GM21786 (cell line): Measurements from ENCODE around the gene ATG9A.

Source experiments
- ATAC-seq: cut with Tn5 transposase; IDR thresholded peaks from one replicate; pipeline ENCODE4 v1.9.1; 2021; ENCODE audit not compliant: unreplicated experiment

Gene ATG9A

DNA sequence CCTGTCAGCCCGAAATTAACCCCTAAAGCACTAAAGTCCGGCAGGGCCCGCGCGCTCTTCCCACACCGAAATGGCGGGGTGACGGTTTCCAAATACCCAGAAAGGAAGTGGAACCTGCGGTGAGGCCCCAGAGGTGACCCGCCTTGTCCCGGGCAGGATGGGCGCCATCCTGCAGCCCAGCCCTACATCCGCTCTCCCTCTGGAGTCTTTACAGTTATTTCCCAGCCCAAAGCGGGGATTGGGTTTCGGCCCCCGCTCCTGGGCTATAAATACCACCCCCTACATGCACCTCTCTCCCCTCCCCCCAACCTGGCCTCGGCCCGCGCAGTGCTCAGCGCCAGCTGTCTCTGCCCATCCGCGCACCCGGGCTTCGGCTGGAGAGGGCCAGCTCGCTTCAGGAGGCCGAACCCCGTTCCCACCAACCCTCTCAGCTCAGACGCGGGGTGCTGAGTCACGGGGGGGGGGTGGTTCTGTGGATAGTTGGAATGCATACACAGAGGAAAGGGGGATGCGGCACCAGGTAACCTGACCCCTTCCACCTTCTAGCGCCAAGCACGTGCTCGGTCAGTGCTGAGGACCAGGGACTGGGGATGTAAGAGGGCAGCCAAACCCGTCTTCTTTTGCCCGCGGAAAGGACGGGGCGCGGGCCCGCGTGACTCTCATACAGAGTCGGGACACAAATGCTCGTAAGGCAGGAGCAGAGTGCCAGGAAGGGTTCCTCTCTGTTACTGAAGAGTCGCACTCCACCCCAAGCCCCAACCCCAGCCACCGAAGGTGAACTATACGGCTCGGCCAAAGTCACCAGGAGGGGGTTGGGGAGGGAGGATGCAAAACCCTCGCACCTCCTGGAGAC lies 23.7 kb upstream of the ATG9A start, which contains the start of gene TUBA4B:
Gene TUBA4B (plus strand): TSS at position 344 of the 853 bp plus-strand sequence. CDS start 165 bp downstream, at position 509.
- ATAC-seq, result peak; percentile 0

DNA sequence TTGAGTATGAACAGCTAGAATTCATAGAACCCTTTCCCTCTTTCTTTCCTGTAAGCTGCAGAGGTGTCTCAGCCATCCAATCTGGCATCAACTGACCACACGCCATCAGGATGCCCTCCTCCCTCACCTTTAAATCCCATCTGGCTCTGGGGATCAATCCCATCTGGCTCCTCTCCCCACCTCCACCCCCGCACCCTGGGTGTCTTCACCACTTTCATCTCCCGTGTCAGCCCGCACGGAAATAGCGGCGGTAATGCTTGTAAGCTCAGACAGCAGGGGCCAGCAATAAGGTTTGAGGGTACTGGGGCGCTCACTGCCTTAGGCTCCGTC lies 23.1 kb upstream of the ATG9A start:
- ATAC-seq, result no peak

DNA sequence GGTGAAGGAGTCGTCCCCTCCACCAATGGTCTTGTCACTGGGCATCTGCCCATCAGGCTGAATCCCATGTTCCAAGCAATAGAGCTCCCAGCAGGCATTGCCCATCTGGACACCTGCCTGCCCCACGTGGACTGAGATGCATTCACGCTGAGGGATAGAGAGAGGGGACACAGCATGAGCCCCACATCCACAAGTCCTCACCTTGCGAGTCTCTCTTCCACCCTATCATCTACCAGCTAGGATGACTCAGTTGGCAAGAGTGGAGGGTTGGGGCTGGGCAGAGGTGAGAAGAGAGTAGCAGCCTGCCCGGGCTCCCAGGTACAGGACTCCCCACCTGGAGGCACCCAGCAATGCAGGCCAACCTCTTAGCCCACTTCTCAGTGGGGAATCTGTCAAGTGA lies 22.6 kb upstream of the ATG9A start:
- ATAC-seq, result no peak

DNA sequence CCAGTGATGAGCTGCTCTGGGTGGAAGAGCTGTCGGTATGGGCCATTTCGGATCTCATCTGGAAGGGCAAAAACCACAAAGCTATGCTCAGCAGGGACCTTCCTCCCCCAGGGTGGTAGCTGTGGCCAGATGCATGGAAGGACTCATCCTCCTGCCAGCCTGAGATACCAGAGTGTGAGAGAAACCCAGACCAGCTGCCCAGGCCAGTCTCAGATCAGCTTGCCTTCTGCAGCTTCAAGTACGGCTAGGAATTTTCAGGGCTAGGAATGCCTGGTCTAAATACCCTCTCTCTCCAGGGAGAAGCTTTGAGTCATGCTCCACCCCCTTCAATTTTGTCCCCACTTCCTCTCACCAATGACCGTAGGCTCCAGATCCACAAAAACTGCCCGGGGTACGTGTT lies 22.2 kb upstream of the ATG9A start:
- ATAC-seq, result no peak

DNA sequence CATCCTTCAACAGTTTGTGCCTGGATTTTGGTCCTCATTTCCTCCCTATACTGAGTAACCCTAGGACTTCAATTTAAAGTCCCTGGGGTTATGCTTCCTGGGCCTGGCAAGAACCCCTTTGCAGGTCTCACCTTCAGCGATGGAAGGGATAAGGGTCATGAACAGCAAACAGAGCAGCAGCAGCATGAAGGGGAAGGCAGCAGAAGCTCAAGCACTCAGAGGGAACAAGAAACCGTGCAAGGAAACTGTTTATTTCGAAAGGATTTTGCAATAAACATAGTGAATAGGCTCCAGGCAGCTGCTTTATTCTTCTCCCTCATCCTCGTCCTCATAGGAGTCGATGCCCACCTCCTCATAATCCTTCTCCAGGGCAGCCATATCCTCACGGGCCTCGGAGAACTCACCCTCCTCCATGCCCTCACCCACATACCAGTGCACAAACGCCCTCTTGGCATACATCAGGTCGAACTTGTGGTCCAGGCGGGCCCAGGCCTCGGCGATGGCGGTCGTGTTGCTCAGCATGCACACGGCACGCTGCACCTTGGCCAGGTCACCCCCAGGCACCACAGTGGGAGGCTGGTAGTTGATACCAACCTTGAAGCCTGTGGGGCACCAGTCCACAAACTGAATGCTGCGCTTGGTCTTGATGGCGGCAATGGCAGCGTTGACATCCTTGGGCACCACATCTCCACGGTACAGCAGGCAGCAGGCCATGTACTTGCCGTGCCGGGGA lies 20.8 kb upstream of the ATG9A start:
- no peak for ATAC-seq

DNA sequence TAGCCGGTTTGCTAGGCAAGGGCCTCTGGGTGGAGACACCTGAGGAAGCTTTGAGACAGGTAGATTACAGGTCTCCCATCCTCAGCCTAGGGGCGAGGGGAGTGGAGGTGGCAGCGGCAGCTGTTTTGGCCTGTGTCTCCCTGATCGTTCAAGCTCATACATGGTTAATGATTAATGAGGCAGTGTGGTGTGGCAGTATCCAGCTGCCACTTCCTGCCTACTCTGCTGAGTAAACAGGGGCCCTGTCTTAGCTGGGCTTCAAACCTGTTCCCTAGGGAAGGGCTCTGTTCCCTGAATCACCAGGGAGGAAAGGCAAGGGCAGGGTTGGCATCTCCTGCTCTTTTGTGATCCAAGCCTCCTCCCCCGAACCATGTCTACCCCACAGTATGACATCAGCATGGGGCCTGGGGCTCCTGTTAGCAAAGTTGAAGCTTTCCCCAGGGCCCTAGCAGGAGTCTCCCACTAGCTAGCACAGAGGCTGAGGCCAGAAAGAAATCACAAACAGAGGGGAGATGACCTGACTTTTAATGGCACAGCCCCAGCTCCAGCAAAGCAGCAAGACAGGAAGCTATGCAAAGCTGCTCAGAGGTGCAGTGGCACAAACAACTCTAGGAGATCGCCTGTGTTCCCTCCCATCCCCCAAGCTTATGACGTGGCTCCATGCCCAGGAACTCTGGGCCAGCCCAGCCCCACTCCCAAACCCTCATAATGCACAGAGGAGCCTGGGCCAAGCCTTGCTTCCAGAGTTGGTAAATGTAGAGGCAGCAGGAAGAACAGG lies 20.0 kb upstream of the ATG9A start:
- ATAC-seq, result peak; percentile 47

DNA sequence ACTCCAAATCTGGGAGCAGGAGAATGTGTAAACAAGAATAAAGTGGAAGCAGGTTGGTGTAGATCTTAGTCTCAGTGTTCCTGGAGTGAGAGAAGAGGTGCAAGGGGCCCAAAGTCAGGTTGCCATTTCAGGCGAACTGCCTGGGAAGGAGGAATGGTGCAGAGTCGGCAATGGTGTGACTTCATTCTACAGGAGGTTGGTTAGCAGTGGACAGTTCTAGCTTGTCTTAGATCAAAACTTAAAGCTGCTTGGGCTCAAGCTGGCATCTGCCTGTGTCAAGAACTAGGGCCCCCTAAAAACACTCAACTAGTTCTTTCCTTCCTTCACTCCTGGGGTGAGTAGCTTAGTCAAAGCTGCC lies 19.4 kb upstream of the ATG9A start:
- ATAC-seq, result no peak

DNA sequence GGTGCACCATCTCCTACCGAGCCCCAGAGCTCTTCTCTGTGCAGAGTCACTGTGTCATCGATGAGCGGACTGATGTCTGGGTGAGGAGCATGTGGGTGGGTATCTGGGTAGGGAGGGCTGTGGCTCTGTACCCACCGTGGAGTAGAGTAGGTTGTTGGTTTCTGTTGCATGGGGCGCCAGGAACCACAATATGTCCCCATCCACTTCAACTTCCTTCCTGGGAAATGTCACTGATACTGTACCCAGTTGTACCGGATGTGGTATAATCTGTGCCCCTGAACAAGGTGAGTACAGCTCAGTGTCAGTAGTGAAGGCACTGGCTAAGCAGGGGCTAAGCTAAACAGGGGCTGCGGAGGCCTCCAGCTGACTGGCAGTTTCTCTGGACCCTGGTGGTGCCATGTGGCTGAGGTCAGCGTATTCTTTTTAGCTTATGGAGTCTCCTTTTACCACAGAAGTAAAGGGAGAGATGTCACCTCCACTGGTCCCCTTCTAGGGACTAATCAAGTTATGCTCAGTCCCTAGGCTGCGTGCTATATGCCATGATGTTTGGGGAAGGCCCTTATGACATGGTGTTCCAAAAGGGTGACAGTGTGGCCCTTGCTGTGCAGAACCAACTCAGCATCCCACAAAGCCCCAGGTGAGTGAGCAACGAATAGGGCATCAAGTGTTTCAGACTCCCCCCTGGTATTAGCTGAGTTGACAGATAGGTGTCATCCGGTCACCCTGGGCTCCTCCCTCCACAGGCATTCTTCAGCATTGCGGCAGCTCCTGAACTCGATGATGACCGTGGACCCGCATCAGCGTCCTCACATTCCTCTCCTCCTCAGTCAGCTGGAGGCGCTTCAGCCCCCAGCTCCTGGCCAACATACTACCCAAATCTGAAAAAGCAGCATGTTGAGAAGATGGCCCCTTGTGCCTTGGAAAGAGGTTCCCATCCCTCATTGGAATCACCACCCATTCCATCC lies 18.5 kb upstream of the ATG9A start:
- ATAC-seq, result peak; percentile 26

DNA sequence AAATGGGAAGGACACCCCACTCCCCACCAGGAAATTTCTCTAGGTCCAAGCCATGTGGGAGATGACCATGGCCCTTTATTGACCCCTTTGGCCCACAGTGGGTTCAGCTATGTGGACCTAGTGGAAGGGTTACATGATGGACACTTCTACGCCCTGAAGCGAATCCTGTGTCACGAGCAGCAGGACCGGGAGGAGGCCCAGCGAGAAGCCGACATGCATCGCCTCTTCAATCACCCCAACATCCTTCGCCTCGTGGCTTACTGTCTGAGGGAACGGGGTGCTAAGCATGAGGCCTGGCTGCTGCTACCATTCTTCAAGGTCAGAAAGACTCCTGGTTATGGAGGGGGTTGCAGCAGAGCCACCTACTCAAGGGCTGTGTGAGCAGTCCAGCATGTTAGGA lies 17.1 kb upstream of the ATG9A start:
- no peak for ATAC-seq

DNA sequence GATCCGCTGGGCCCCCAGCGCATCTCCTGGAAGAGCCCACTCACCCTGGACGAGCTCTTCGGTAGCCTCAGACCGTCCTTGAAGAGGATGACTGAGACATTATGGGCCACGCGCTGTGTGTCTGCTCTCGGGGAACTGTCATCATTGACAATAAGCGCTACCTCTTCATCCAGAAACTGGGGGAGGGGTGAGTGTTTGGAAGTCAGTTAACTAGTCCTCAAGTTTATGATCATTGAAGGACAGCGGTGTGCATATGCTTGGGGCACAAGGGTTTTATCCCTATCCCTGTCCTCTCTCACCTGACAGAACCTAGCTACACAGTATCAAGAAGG lies 16.4 kb upstream of the ATG9A start:
- ATAC-seq, result no peak

DNA sequence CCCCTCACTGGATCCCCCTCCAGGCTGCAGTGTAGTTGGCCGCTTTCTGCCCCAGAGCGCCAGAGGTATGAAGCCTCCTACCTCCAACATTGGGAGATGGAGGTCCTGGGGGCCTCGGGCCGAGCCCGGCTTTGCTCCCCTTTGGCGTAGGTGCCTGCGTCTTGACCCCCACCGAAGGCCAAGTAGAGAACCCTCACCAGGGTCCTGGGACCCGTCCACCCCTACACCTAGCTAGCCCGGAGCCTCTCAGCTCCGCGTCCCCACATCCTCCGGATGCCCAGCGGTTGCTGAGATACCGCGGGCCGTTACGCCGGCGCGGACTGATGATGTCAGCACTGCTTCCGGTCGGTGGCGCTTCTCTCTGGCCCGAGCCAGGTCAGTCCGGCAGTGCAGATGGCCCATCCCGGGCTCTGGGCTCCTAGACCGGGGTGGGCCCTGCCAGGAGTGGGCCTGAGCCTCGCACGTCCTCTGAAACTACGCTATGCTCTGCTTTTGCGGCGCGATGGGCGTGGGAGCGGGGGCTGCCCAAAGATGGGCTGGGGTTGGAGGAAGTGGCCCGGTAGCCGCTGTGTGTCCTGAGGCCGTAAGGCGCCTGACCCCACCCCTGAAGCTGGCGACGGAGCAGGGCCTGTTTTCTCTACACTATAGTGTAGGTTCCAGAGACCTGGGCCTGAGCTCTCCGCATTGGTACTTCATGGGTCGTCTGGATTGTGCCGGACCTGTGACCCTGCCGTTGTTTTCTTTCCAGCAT lies 15.9 kb upstream of the ATG9A start, which contains the start of the genes GLB1L and STK16:
Gene GLB1L (minus strand): TSS at position 297 of the 751 bp plus-strand sequence. CDS start 1,871 bp downstream, outside the sequence.
Gene STK16 (plus strand): TSS at position 332 of the 751 bp plus-strand sequence. CDS start 521 bp downstream, outside the sequence.
- ATAC-seq, result peak; percentile 55

DNA sequence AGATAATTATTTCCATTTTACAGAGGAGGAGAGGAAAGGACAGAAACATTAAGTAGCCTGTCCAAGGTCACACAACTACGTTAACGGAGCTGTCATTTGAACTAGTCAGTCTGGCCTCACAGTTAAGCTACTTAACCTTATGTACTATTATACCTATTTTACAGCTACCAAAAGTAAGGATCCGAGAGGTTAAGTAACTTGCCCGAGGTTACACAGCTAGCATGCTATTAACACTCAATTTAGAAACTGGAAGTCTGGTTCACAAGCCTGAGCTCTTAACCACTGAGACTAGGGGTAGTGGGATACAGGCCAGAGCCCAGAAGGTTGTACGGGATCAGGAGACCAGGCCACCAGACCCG lies 15.3 kb upstream of the ATG9A start:
- ATAC-seq, result no peak

DNA sequence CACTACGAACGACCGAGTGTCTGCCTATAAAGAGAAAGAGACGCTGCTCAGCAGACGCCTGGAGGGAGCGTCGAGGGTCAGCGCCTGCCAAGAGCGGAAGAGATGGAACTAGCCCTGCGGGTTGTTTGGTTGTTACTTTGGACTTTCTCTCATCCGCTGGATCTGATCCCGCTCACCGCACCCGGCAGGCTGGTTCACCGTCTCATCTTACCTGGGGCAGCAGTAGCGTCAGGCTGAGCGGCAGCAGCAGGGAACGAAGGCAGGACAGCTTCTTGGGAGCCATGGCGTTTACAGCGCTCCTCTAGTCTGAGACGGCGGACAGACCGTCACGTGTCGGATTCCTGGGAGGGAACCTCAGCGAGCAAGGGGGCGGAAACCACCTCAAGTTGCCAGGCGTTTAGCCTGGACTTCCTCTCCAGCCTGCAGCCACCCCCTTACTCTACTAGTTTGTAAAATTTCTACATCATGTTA lies 13.9 kb upstream of the ATG9A start:
- no peak for ATAC-seq

DNA sequence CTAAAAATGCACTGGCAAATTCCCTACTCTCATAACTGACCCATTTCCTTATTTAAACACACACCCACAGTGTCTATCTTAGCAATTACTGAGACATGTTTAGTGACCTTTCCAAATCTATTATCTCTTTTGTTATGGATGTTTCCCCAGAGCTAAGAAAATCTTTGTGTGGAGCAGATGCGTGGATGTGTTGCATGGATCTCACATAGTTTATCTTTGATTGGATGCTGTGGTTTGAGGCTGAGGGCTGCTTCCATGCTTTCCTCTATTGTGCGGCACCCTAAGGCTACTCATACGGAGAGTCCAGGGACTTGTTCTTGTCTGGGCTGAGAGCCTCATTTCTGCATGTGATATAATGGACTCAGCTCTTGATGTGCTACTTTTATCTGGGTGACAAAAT lies 4.9 kb upstream of the ATG9A start:
- ATAC-seq, result no peak

DNA sequence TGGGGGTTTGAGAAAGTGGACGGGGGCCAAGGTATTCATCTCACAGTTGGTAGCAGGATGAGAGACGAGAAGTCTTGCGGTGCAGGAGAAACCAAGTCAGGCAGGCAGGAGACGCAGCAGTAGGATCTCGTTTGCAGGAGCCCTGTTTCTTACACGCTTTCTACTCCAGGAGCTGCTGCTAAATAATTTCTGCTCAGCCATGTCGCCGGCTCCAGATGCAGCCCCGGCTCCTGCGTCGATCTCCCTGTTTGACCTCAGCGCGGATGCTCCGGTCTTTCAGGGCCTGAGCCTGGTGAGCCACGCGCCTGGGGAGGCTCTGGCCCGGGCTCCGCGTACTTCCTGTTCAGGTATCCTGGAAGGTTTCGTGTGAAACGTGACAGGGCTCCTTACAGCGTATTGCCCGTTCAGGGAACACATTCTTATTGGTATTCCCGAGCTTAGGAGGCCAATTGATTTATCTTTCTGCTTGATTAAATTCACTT lies 664 bp upstream of the ATG9A start:
- ATAC-seq, result no peak

DNA sequence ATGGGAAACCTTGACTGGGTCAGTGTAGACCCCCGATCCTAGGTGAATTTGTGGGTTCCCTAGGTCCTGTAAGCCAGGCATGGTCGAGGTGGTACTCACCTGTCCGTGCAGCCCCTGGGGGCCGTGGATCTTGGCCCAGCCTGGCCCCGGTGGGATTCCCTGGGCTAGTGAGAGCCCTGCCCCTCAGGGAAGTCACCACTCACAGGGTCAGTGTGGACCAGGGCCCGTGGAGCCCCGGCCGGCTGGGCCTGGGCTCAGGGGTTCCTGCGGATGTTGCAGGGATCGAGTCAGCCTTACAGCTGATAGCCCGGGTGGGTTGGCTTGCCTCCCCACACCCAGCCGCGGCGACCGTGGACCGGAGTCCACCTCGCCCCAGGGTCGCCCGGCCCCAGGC lies 528 bp downstream of the ATG9A start:
- peak; percentile 7 for ATAC-seq

DNA sequence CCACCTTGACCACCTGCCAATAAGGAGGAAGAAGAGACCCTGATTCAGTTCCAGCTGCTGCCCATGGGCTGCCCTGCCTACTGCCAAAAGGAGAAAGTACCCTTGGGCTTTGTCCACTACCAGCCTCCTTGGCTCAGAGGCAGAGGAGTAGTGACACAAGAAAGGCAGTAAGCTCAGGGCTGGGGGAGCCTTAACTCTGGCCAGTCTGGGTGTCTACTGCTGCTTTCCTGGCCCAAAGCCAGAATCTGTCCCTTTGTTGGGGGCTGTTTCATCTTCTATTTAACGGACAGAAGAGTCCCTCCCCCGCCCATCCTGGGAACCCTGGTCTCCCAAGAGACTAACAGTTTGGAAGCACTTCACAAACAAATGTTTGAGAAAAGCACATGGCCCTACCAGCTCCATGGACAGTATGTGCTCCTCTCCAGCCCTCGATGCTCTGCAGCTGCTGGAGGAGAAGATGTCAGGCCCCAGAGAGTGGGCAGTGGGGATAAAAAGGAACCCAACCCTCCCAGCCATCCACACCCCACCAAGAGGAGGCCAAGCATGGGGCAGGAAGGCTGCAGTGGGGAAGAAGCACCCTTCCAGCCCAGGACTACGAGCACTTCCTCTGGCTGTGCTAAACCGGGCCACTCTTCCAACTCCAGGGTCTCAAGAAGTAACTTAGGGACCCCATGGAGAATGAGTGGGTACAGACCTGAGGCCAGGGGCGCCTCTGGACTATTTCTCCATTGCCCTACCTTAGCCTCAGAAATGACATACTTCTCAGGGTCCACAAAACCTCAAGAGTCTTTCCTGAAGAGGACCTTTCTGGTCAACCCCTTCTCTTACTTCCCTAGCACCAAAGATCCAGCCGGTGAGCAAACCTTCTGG lies 1.2 kb downstream of the ATG9A start:
- ATAC-seq, result no peak

DNA sequence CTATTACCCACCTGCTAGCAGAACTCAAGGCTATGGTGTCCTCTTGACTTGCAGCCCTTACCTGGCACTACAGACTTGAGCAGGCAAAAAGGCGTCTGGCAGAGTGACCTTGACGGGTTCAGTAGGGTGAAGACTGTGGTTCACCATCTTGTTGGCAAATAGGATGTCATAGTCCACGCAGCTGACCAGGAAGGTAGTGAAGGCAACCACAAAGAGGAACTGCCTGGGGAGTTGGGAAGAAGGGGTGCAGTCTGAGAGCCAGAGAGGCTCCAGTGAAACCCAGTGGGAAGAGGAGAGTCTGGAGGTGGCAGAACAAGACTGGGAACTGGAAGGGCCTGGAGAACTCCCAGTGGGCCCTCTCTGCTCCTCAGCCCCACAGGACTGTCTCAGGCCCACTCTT lies 4.1 kb downstream of the ATG9A start:
- ATAC-seq, result no peak
